Measurements from ENCODE around the gene CREB5.

CREB5 gene

DNA sequence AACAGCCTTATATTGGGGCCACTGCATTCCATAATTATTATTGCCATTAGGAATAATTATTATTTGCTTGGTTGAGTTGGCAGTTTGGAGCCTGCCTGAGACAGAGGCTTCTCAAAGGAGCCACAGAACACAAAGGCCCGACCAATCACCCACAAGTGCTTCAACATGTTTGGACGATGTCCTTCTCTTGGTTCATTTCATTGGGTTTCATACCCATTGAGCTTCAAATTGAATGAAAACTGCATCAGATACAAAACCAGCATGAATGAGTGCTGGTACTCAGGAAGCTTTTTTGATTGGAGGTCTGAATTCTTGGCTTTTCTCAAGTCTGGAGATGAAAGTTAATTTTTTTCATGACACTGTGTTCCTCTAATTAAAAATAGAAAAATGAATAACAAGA lies 168.3 kb downstream of the CREB5 start:
- TF ChIP-seq GATA3 (IDR thresholded peaks at IDR 0.05; ENCODE audit: low read depth, low read length) (no peak), GATA2 (IDR thresholded peaks at IDR 0.05; ENCODE audit: low read depth, low read length) (no peak)

DNA sequence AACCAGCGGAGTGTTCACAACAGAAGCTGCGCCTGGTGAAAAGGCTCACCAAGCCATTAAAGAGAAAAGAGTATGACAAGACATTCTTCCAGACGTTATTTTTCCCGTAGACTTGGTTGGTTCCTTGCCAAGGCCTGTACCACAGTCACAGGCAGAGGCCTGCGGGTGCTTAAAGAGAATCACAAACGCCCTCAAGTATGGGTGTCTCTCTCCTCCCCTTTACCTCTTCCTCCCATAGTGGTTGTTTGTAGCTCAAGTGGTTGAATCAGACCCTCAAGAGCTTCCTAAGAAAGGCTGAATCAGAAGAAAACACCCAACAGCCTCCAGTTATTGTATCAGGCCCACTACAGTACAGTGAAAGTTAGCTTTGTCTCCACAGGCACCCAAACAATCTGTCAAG lies 169.0 kb downstream of the CREB5 start:
- TF ChIP-seq GATA2 (IDR thresholded peaks at IDR 0.05; ENCODE audit: low read depth, low read length), result no peak
- no peak for TF ChIP-seq GATA3 (IDR thresholded peaks at IDR 0.05; ENCODE audit: low read depth, low read length)

DNA sequence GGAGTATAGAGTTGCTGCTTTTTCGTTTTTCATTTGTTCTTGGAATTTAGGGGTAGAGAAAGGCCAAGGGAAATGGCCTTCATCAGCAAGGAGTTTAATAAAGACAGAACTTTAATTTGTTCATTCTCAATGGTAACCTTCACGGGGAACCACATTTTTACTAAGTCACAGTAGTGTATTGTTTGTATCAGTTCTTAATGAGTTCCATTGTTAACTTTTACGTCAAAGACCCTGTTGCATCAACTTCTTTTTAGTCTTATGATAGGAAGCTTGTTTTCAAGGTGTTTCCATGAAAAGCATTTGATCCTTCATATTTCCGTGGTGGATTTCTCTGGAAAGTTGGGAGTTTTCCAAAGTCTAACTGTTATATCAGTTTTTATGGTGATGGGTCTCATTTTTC lies 169.9 kb downstream of the CREB5 start:
- no peak for TF ChIP-seq GATA3 (IDR thresholded peaks at IDR 0.05; ENCODE audit: low read depth, low read length)
- no peak for TF ChIP-seq GATA2 (IDR thresholded peaks at IDR 0.05; ENCODE audit: low read depth, low read length)

DNA sequence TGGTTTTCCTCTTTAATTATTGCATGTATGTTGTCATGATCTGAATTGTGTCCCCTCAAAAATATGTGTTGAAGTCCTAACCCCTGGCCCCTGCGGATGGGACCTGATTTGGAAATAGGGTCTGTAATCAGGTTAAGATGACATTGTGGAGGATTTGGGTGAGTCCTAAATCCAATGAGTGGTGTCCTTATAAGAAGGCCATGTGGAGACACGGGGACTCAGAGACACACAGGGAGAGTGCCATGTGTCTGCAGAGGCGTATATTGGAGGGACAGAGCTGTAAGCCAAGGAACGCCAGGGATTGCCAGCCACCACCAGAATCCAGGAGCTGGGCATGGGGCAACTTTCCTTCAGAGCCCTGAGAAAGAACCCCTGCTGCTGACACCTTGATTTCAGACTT lies 171.9 kb downstream of the CREB5 start:
- TF ChIP-seq GATA2 (IDR thresholded peaks at IDR 0.05; ENCODE audit: low read depth, low read length) (no peak), GATA3 (IDR thresholded peaks at IDR 0.05; ENCODE audit: low read depth, low read length) (no peak)

DNA sequence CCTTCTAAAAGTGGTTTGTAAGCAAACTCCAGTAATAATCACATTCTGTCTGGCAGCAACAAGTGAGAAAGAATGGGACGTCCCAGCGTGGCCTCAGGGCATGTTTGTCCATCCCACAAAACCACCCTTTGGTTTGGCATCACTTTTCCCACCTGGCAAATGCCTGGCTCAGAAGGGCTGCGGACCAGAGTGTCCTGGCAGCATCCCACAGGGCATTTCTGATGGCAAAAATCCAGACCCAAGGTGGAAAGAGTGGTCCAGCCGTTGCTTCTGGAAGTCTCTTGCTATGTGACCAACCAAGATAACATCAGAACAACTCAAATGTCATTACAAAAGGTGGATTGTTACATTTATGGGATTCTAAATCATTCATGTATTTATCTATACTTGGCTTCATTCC lies 174.4 kb downstream of the CREB5 start:
- TF ChIP-seq GATA2 (IDR thresholded peaks at IDR 0.05; ENCODE audit: low read depth, low read length) (peak; percentile 85), GATA3 (IDR thresholded peaks at IDR 0.05; ENCODE audit: low read depth, low read length) (no peak; the same call in 1 of the 2 replicates)

DNA sequence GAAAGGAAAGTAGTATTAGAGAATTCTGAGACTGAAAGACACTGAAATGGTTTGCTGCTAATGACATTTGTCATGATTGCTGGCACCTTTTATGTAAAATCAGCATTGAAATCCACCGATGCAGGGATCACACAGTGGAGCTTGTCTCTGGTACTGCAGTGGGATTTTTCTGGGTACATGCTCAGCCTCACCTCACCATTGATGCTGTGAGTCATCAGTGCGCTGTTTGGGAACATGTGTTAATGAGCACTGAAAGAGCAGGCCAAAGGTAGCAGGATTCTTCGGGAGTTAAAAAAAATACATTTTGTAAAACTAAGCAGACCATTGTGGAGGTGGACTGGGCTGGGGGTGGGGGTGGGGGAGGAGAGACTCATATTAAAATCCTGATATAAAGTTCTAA lies 174.9 kb downstream of the CREB5 start:
- TF ChIP-seq GATA3 (IDR thresholded peaks at IDR 0.05; ENCODE audit: low read depth, low read length) (no peak), GATA2 (IDR thresholded peaks at IDR 0.05; ENCODE audit: low read depth, low read length) (no peak)

DNA sequence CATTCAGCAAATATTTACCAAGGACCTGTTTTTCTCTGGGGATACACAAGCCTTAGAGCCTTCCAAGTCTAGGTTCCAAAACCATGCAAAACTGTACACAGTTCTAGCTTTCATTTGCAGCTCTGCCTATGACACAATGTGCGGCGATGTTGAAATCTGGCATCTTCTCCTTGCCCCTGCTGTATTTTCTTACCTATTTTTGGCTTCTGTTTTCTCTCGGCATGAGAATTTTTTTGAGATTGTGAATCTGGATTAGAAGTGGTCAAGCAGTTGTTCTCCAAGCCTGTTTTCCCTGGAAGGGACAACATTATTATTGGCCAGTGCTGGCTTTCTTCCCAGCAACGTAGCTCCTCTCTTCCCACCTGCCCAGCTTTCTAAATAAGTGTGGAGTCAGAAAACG lies 176.3 kb downstream of the CREB5 start:
- TF ChIP-seq GATA3 (IDR thresholded peaks at IDR 0.05; ENCODE audit: low read depth, low read length), result no peak

DNA sequence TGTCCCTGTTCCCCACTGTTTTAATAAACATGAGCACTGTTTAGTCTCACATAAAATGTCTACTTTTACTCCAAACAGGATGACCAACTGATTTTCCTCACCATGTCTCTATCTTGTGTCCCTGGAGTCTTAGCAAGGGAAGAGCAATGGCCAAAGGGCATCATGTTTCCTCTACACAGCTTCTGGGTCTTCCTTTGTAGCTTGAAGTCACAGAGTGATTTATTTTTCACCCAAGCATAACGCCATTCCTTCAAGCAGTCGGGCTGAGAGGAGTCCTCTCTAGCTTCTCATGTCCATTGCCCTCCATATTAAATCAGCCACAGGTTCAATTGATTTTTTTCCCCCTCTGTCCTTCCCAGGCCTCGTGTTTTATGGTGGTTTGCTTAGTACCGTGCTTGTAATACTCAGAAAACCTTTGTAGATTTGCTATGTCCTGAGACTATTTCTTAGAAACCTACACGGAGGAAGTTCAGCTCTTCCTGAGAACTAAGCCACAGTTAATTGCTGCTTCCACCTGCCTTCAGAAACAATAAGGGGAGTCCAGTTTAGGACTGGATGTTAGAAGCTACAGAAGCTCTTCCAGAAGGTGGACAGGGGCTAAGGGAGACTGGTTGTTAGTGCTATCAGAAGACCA lies 178.8 kb downstream of the CREB5 start:
- no peak for TF ChIP-seq GATA3 (IDR thresholded peaks at IDR 0.05; ENCODE audit: low read depth, low read length)
- TF ChIP-seq GATA2 (IDR thresholded peaks at IDR 0.05; ENCODE audit: low read depth, low read length), result no peak

DNA sequence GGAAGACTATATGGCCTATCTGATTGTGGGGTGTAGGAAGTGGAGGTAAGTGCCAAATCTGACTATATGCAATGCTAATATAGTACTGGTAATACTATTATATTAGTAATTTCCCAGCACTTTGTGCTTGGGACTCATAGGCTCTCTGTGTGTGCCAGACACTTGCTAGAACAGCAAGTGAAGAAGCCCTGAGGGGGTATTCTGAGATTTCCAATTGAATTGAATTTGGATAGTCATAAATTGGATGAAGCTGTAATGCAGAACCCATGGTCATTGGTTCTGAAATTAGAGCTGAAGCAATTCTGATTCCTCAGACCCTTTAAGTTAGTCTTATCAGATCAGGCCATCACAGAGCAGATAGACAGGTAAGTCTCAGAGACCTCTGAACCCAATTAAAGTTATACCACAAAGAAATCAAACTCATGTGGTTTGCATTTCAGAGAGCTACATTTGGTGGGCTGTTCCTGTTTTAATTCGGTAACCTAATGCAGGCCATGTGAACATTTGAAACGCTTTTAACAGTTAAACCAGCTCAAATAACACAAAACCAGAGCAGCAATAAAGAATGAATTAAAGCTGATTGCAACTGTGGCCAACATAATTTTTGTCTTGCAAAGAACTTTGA lies 179.5 kb downstream of the CREB5 start:
- peak; percentile 83 for TF ChIP-seq GATA3 (IDR thresholded peaks at IDR 0.05; ENCODE audit: low read depth, low read length)
- TF ChIP-seq GATA2 (IDR thresholded peaks at IDR 0.05; ENCODE audit: low read depth, low read length), result peak; percentile 79

DNA sequence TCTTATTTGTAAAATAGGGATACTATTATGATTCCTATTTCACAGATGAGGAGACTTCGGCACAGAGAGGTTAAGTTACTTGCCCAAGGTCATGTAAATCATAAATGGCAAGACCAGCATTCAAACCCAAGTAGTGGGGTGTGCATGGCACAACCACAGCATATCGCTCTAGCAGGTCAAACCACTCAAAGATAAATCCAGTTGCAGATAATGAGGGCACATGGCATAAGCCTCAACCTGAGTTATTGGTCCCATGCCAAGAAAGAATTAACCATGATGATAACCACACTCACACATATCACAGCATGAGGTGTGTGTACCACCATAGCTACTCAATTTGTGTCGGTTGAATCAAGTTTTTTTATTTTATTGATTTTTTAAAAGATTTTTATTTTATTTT lies 180.5 kb downstream of the CREB5 start:
- TF ChIP-seq GATA3 (IDR thresholded peaks at IDR 0.05; ENCODE audit: low read depth, low read length) (no peak), GATA2 (IDR thresholded peaks at IDR 0.05; ENCODE audit: low read depth, low read length) (peak; percentile 53)

DNA sequence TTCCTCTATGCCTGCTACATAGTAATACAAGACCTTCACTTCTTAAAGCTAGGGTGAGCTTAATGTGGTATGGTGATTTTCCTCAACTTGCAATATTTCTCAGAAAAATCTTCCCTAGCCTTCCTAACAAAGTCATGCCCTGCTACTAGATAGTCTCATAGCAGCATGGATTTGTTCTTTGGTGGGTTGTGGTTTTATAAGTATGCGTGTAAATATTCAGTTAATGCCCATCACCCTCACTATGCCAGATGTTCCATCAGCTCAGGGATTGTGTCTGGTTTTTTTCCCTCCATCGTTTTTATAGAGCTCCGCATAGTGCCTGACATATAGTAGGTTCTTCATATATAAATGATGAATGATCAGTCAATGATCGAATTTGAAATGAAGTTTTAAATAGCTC lies 182.8 kb downstream of the CREB5 start:
- no peak for TF ChIP-seq GATA2 (IDR thresholded peaks at IDR 0.05; ENCODE audit: low read depth, low read length)
- no peak for TF ChIP-seq GATA3 (IDR thresholded peaks at IDR 0.05; ENCODE audit: low read depth, low read length)

DNA sequence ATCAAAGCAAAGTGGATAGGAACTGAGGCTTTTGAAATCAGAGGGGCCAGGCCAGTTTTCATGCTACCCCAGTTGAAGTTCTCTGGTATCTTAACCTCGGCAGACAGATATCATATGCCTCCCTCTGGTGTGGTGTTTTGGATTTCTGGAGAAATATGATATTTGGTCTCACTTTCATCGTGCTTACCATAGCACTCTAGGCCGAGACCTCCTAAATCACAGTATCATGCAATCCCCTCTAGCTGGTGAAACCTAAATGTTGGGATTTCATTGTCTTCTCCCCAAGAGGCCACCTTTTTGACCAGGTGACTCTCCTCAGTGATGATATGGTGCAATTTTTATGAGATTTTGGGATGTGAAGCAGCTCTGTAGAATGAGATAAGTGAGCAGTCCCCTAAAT lies 183.5 kb downstream of the CREB5 start:
- TF ChIP-seq GATA3 (IDR thresholded peaks at IDR 0.05; ENCODE audit: low read depth, low read length) (no peak), GATA2 (IDR thresholded peaks at IDR 0.05; ENCODE audit: low read depth, low read length) (no peak)

DNA sequence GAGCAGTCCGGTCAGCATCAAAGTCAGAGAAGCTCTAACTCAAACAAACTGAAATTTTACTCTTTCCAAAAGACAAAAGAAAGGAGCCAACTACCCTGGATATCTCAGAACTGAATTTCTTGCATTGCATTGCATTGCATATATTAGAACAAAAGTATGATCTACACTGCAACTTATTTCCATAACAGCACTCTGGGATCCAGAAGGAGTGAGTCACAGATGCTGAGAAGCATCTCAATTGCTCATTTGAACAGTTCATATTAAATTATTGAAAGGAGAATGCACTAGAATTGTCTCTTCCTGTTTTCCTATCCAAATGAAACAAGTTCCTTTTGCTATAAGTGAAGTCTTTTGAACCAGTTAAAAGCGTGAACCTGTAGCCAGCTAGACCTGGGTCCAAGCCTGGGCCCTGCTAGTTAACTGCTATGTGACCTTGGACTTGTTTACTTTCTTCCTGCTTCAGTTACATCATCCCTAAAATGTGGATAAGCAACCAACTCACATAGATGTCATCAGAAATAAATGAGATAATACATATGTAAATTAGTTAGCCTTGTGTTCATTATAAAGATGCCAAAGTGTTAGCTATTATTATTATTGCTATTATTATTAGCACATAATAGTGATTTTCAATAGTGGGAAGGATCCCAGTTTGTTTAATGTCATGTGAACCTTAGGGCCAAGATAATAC lies 184.1 kb downstream of the CREB5 start:
- TF ChIP-seq GATA2 (IDR thresholded peaks at IDR 0.05; ENCODE audit: low read depth, low read length) (no peak), GATA3 (IDR thresholded peaks at IDR 0.05; ENCODE audit: low read depth, low read length) (no peak)

DNA sequence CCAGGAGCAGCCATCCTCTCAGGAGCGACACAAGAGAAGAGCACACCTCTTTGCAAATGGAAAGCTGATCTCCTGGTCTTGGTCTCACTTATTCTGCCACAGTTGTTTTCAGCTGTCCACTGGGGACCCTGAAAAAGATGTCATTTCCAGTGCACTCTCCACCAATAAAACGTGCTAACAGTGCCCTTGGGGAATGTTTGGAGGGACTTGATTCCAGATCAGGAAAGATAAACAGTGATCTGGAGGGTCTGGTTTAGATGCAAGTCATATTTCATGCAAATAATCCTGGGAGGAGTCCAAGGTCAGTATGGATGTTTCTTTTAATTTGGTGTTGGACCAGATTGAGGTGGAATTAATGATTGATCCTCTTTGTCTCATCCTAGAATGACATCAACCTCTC lies 185.0 kb downstream of the CREB5 start:
- 0 out of 2 replicates have a peak, but pooled peaks have one; percentile 42 for TF ChIP-seq GATA3 (IDR thresholded peaks at IDR 0.05; ENCODE audit: low read depth, low read length)
- peak; percentile 71 for TF ChIP-seq GATA2 (IDR thresholded peaks at IDR 0.05; ENCODE audit: low read depth, low read length)

DNA sequence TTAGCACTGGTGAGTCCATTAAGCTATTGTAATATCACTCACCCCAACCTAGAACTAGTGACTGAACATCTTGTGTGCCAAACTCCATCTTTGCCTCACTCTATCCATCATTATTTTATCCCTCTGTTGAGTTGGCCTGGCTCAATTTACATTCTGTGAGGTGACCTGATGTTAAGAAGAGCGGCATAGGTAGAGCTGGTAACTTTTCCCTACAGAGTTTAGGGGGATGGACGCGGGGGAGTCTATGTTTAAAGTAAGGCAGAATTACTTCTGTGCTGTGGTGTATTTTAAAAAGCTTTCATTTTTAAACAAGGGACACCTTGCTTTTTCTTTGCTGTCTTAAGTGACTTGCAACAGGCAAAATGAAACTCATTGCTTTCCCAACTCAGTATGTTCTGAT lies 186.3 kb downstream of the CREB5 start:
- TF ChIP-seq GATA3 (IDR thresholded peaks at IDR 0.05; ENCODE audit: low read depth, low read length) (no peak), GATA2 (IDR thresholded peaks at IDR 0.05; ENCODE audit: low read depth, low read length) (no peak)

All from SH-SY5Y (cell line).